Right atrium auricular region (tissue), 2 donors: ENCODE measurements around the gene MRPL52. TPM values are rescaled to one million over a fixed set of nuclear protein-coding genes. Genes with fewer than 3 reads are reported as not detected.
"Not testable (repeated sequence)": the region's sequence is repeated elsewhere in the genome, so short reads cannot be mapped to it uniquely, and the experiment has no call there.

ENCODE experiments used
- DNase-seq: peaks from one replicate; pipeline ENCODE4 v3.0.0-alpha.2; 2019; ENCODE audit warnings: low spot score
- H3K27ac ChIP-seq, 2 donors: fragments of 200-600 bp; sonication (generic); 1 replicate in 1 of 2; 2 replicates in 1 of 2; pipeline ENCODE4 v1.5.1; 2016 to 2019
- H3K27me3 ChIP-seq, 2 donors: fragments of 200-600 bp; sonication (generic); one replicate each; pipeline versions ENCODE4 v1.5.1 to v1.6.0; 2017 to 2019
- H3K36me3 ChIP-seq: fragments of 200-600 bp; sonication (generic); one replicate; pipeline ENCODE4 v1.5.1; 2016
- H3K4me1 ChIP-seq, 2 donors: fragments of 200-600 bp; sonication (generic); one replicate each; pipeline versions ENCODE4 v1.5.1 to v1.6.0; 2017 to 2019
- H3K4me3 ChIP-seq, 2 donors: fragments of 200-600 bp; sonication (generic); 1 replicate in 1 of 2; 2 replicates in 1 of 2; pipeline ENCODE4 v1.5.1; 2017 to 2019; ENCODE audit warnings: mild to moderate bottlenecking in 1 of 2, moderate library complexity in 1 of 2
- H3K9me3 ChIP-seq, 2 donors: fragments of 200-600 bp; sonication (generic); one replicate each; pipeline ENCODE4 v1.5.1; 2019
- CTCF ChIP-seq, 2 donors: fragments of 200-600 bp; sonication (generic); IDR thresholded peaks; one replicate each; pipeline ENCODE4 v1.5.1; 2019; ENCODE audit warnings: antibody characterized with exemption in 2 of 2
- total RNA-seq, 2 donors: library from RNA; depleted of rRNA; stranded (reverse); fragments of >200 nt; gene quantifications; one replicate each; pipeline ENCODE4 v1.1.0, GENCODE V29; 2016

MRPL52 gene
- total RNA-seq, 2 donors from 2014 or later: 59.4 to 168 TPM

GRCh38 chr14:22846811-22847307, 17.2 kb downstream of the MRPL52 start:
- no peaks in the 10 kb centered on the region for H3K9me3 ChIP-seq
- H3K4me3 ChIP-seq: no peak overlapping the region
- TF ChIP-seq CTCF (IDR thresholded peaks at IDR 0.05): no peak
- H3K27ac ChIP-seq: peak overlapping the region; percentile 45 to 84
- peaks cover 50% of the 10 kb centered on the region for H3K36me3 ChIP-seq
- peaks cover 0 to 61% of the 10 kb centered on the region in 2 donors for H3K4me1 ChIP-seq
- no peaks in the 10 kb centered on the region for H3K27me3 ChIP-seq
- no peak for DNase-seq

GRCh38 chr14:22847661-22848341, 18.1 kb downstream of the MRPL52 start:
- Histone ChIP-seq H3K27ac (peak overlapping the region; percentile 72 to 84), H3K36me3 (peaks cover 40% of the 10 kb centered on the region), H3K4me1 (peaks cover 0 to 64% of the 10 kb centered on the region in 2 donors), H3K27me3 (no peaks in the 10 kb centered on the region), H3K9me3 (no peaks in the 10 kb centered on the region), H3K4me3 (no peak overlapping the region)
- TF ChIP-seq CTCF (IDR thresholded peaks at IDR 0.05): no peak
- no peak for DNase-seq

- H3K4me3 ChIP-seq: no peak overlapping the region
- no peaks in the 10 kb centered on the region for H3K9me3 ChIP-seq
- peak; percentile 81 for DNase-seq
- H3K36me3 ChIP-seq: peaks cover 33% of the 10 kb centered on the region
- peaks cover 0 to 71% of the 10 kb centered on the region in 2 donors for H3K4me1 ChIP-seq
- no peaks in the 10 kb centered on the region for H3K27me3 ChIP-seq
- TF ChIP-seq CTCF (IDR thresholded peaks at IDR 0.05): no peak
- H3K27ac ChIP-seq: peak overlapping the region; percentile 72 to 84
Observed at GRCh38 chr14:22848351-22849164, 18.9 kb downstream of the MRPL52 start.

- peak; percentile 81 for DNase-seq
- Histone ChIP-seq H3K9me3 (no peaks in the 10 kb centered on the region), H3K36me3 (peaks cover 27% of the 10 kb centered on the region), H3K4me1 (peaks cover 0 to 72% of the 10 kb centered on the region in 2 donors), H3K27ac (peak overlapping the region; percentile 72 to 84), H3K4me3 (no peak overlapping the region), H3K27me3 (no peaks in the 10 kb centered on the region)
- no peak for TF ChIP-seq CTCF (IDR thresholded peaks at IDR 0.05)
Observed at GRCh38 chr14:22849212-22849819, 19.6 kb downstream of the MRPL52 start.

GRCh38 chr14:22850944-22851764, 21.5 kb downstream of the MRPL52 start:
- DNase-seq: peak; percentile 93
- Histone ChIP-seq H3K36me3 (peaks cover 9% of the 10 kb centered on the region), H3K9me3 (no peaks in the 10 kb centered on the region), H3K27ac (peak overlapping the region; percentile 81 to 84), H3K4me3 (no peak overlapping the region), H3K4me1 (peaks cover 0 to 69% of the 10 kb centered on the region in 2 donors), H3K27me3 (no peaks in the 10 kb centered on the region)
- TF ChIP-seq CTCF (IDR thresholded peaks at IDR 0.05): no peak

- peak overlapping the region in 1 of 2 donors; percentile 81 for H3K27ac ChIP-seq
Observed at GRCh38 chr14:22852178-22852577, 22.5 kb downstream of the MRPL52 start.

More at GRCh38 chr14:22852178-22852577, 22.5 kb downstream of the MRPL52 start:
- H3K36me3 ChIP-seq, H3K4me3 ChIP-seq, DNase-seq, H3K27me3 ChIP-seq, H3K9me3 ChIP-seq: not testable (repeated sequence)
- H3K4me1 ChIP-seq: peaks cover 0 to 58% of the 10 kb centered on the region in 2 donors
